MM.1S (cell line): ENCODE measurements around the gene GPR176.

Experiments used
- DNase-seq: peaks from one replicate; pipeline ENCODE4 v3.0.0-alpha.2; 2015
- H2AFZ ChIP-seq: fragments of 300-600 bp; sonication (generic); 2 replicates; pipeline ENCODE4 v1.6.0; 2016; ENCODE audit warnings: antibody characterized with exemption, low read length
- H3F3A ChIP-seq: fragments of 300-600 bp; sonication (generic); 2 replicates; pipeline ENCODE4 v1.6.1; 2016; ENCODE audit warnings: mild to moderate bottlenecking, antibody characterized with exemption, low read length, moderate library complexity, mixed read lengths; ENCODE audit not compliant: insufficient read depth
- H3K27ac ChIP-seq: fragments of 300-600 bp; sonication (generic); 2 replicates; pipeline ENCODE4 v1.5.1; 2016; ENCODE audit warnings: mild to moderate bottlenecking, low read length
- H3K27me3 ChIP-seq: fragments of 300-600 bp; sonication (generic); replicated peaks from 2 replicates; pipeline ENCODE4 v1.6.0; 2016; ENCODE audit warnings: low read length; ENCODE audit not compliant: insufficient read depth
- H3K36me3 ChIP-seq: fragments of 300-600 bp; sonication (generic); replicated peaks from 2 replicates; pipeline ENCODE4 v1.6.1; 2016; ENCODE audit warnings: mild to moderate bottlenecking, low read length, mixed read lengths; ENCODE audit not compliant: insufficient read depth
- H3K4me1 ChIP-seq: fragments of 300-600 bp; sonication (generic); 2 replicates; pipeline ENCODE4 v1.6.1; 2016; ENCODE audit warnings: low read length, mixed read lengths
- H3K4me2 ChIP-seq: fragments of 300-600 bp; sonication (generic); 2 replicates; pipeline ENCODE4 v1.6.0; 2016; ENCODE audit warnings: low read depth, low read length
- H3K4me3 ChIP-seq: fragments of 300-600 bp; sonication (generic); 2 replicates; pipeline ENCODE4 v1.5.1; 2016; ENCODE audit warnings: low read length, mixed read lengths
- H3K79me2 ChIP-seq: fragments of 300-600 bp; sonication (generic); 2 replicates; pipeline ENCODE4 v1.6.1; 2016; ENCODE audit warnings: mixed run types, low read length, mixed read lengths
- H3K9ac ChIP-seq: fragments of 300-600 bp; sonication (generic); 2 replicates; pipeline ENCODE4 v1.6.1; 2016; ENCODE audit warnings: low read length, mixed read lengths
- H3K9me2 ChIP-seq: fragments of 300-600 bp; sonication (generic); replicated peaks from 2 replicates; pipeline ENCODE4 v1.6.1; 2016; ENCODE audit warnings: mild to moderate bottlenecking, low read length, mixed read lengths; ENCODE audit not compliant: insufficient read depth
- H3K9me3 ChIP-seq: fragments of 300-600 bp; sonication (generic); replicated peaks from 2 replicates; pipeline ENCODE4 v1.6.1; 2016; ENCODE audit warnings: mild to moderate bottlenecking, low read length, mixed read lengths; ENCODE audit not compliant: insufficient read depth
- H4K20me1 ChIP-seq: fragments of 300-600 bp; sonication (generic); 2 replicates; pipeline ENCODE4 v1.6.1; 2016; ENCODE audit warnings: mild to moderate bottlenecking, low read length, moderate library complexity, mixed read lengths; ENCODE audit not compliant: insufficient read depth
- CTCF ChIP-seq: fragments of 300-600 bp; sonication (generic); IDR thresholded peaks from 2 replicates; pipeline ENCODE4 v1.5.1; 2016; ENCODE audit warnings: antibody characterized with exemption, low read length, mixed read lengths
- EZH2 ChIP-seq: fragments of 300-600 bp; sonication (generic); optimal IDR thresholded peaks from 2 replicates; pipeline ENCODE3; 2017; ENCODE audit warnings: low read depth, mild to moderate bottlenecking, antibody characterized with exemption, low read length, mixed read lengths
- EZH2phosphoT487 ChIP-seq: fragments of 300-600 bp; sonication (generic); IDR thresholded peaks from 2 replicates; pipeline ENCODE4 v1.6.1; 2018; ENCODE audit warnings: antibody characterized with exemption, low read length

GPR176 gene

DNA sequence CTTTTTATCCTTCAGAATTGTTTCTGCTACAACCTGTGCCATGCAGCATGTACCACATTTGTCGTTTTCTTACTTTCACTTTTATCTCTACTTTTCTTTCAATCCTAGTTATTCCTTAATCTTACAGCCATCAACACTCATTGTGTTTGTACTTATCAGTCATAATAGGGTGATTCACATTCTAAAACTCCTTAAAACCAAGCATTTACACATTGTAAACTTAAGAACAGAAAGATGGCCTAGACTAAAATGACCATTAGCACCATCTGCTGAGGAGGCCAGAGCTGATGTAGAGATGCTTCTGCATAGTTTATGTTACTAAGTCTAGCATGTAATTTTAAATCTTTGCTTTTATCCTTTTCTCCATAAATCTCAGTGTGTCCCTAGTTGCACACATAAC lies 39.3 kb upstream of the GPR176 start:
- no peaks in the 10 kb centered on the region for H3K9me3 ChIP-seq
- H2AFZ ChIP-seq, result no peak overlapping the region
- no peak overlapping the region for H3K9ac ChIP-seq
- H3F3A ChIP-seq, result no peaks in the 10 kb centered on the region
- H3K79me2 ChIP-seq, result no peaks in the 10 kb centered on the region
- H3K4me3 ChIP-seq, result no peak overlapping the region
- 0 out of 2 replicates have a peak, but pooled peaks cover 2% of the 10 kb centered on the region for H3K36me3 ChIP-seq
- no peaks in the 10 kb centered on the region for H3K4me1 ChIP-seq
- TF ChIP-seq CTCF, result no peak
- no peak for TF ChIP-seq EZH2phosphoT487
- no peak for TF ChIP-seq EZH2
- no peaks in the 10 kb centered on the region for H3K9me2 ChIP-seq
- DNase-seq, result no peak
- no peak overlapping the region for H3K4me2 ChIP-seq
- no peak overlapping the region for H3K27ac ChIP-seq
- no peaks in the 10 kb centered on the region for H3K27me3 ChIP-seq
- no peaks in the 10 kb centered on the region for H4K20me1 ChIP-seq

GRCh38 chr15:39957481-39957880 lies 37.4 kb upstream of the GPR176 start:
- H4K20me1 ChIP-seq, result no peaks in the 10 kb centered on the region
- H2AFZ ChIP-seq, result no peak overlapping the region
- no peak overlapping the region for H3K4me2 ChIP-seq
- no peak overlapping the region for H3K9ac ChIP-seq
- no peaks in the 10 kb centered on the region for H3K27me3 ChIP-seq
- H3K9me3 ChIP-seq, result no peaks in the 10 kb centered on the region
- no peak overlapping the region for H3K4me3 ChIP-seq
- H3K79me2 ChIP-seq, result no peaks in the 10 kb centered on the region
- H3K27ac ChIP-seq, result no peak overlapping the region
- no peak for DNase-seq
- TF ChIP-seq EZH2phosphoT487, result no peak
- TF ChIP-seq EZH2, result no peak
- TF ChIP-seq CTCF, result no peak
- no peaks in the 10 kb centered on the region for H3F3A ChIP-seq
- H3K36me3 ChIP-seq, result 0 out of 2 replicates have a peak, but pooled peaks cover 2% of the 10 kb centered on the region
- no peaks in the 10 kb centered on the region for H3K4me1 ChIP-seq
- no peaks in the 10 kb centered on the region for H3K9me2 ChIP-seq

GRCh38 chr15:39953521-39953920 lies 33.5 kb upstream of the GPR176 start:
- Histone ChIP-seq H3K27me3 (no peaks in the 10 kb centered on the region), H2AFZ (no peak overlapping the region), H3K4me1 (no peaks in the 10 kb centered on the region), H3K4me2 (no peak overlapping the region), H3K9me3 (no peaks in the 10 kb centered on the region), H3K9ac (no peak overlapping the region), H4K20me1 (no peaks in the 10 kb centered on the region), H3K27ac (no peak overlapping the region), H3K79me2 (no peaks in the 10 kb centered on the region), H3K4me3 (no peak overlapping the region), H3K36me3 (0 out of 2 replicates have a peak, but pooled peaks cover 2% of the 10 kb centered on the region), H3F3A (no peaks in the 10 kb centered on the region), H3K9me2 (no peaks in the 10 kb centered on the region)
- TF ChIP-seq EZH2, result no peak
- TF ChIP-seq CTCF, result no peak
- TF ChIP-seq EZH2phosphoT487, result no peak
- DNase-seq, result no peak
